ENCODE measurements around the gene GPR35. TPM values are rescaled to one million over a fixed set of nuclear protein-coding genes. Genes with fewer than 3 reads are reported as not detected.

Gene GPR35
- total RNA-seq, 1 donor from 2014 or later = 0.82 TPM

DNA sequence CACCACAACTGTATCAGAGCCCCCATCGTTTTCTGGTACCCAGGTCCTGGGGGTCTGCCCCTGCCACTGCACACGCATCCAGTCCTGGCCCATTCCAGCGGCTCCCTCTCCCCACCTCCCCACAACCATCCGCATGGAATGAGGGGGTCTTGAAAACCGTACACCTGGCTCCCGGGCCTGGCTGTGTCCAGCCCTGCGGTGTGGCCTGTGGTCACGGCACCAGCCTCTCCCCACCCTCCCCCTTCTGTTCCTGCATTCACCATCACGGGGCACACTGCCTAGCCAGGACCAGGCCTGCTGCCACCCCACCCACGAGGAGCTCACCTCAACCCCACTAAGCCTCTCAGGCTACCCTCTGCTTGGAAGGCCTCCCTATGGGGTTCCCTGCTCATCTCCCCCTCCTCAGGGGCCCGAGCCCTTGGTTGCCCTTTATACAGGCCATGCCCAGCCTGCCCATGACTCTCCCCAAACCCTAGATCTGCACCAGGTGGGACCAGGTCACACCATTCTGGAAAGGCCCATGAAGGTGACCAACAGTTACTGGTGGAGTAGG, 11.4 kb downstream of the GPR35 start:
- H3K9ac ChIP-seq (ENCODE audit: low read length) = no peak overlapping the region
- no peak for DNase-seq (ENCODE audit: low read depth)
- no peaks in the 10 kb centered on the region for H3K79me2 ChIP-seq (ENCODE audit: insufficient read depth, low read length)

GRCh38 chr2:240637116-240637900, 12.0 kb downstream of the GPR35 start:
- H3K4me3 Mint-ChIP-seq (ENCODE audit: unreplicated experiment) = no peak overlapping the region
- H3K27me3 ChIP-seq (ENCODE audit: insufficient read depth, low read length) = peaks cover 6% of the 10 kb centered on the region
- peaks cover 3% of the 10 kb centered on the region for H3K36me3 Mint-ChIP-seq (ENCODE audit: low read depth, unreplicated experiment)
- no peak overlapping the region for H3K9ac ChIP-seq (ENCODE audit: low read length)
- H3K27me3 Mint-ChIP-seq (ENCODE audit: low read depth, unreplicated experiment) = peaks cover 42% of the 10 kb centered on the region
- H3K4me1 Mint-ChIP-seq (ENCODE audit: low read depth, unreplicated experiment) = no peaks in the 10 kb centered on the region
- TF ChIP-seq, protein P1, sequence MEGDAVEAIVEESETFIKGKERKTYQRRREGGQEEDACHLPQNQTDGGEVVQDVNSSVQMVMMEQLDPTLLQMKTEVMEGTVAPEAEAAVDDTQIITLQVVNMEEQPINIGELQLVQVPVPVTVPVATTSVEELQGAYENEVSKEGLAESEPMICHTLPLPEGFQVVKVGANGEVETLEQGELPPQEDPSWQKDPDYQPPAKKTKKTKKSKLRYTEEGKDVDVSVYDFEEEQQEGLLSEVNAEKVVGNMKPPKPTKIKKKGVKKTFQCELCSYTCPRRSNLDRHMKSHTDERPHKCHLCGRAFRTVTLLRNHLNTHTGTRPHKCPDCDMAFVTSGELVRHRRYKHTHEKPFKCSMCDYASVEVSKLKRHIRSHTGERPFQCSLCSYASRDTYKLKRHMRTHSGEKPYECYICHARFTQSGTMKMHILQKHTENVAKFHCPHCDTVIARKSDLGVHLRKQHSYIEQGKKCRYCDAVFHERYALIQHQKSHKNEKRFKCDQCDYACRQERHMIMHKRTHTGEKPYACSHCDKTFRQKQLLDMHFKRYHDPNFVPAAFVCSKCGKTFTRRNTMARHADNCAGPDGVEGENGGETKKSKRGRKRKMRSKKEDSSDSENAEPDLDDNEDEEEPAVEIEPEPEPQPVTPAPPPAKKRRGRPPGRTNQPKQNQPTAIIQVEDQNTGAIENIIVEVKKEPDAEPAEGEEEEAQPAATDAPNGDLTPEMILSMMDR (IDR thresholded peaks at IDR 0.05; ENCODE audit: insufficient read depth, low read depth, low read length) = no peak
- TF ChIP-seq EZH2 (IDR thresholded peaks at IDR 0.05; ENCODE audit: insufficient read depth, low read length) = no peak
- H3K27ac ChIP-seq (ENCODE audit: low read depth, low read length) = no peak overlapping the region
- no peaks in the 10 kb centered on the region for H3K4me1 ChIP-seq (ENCODE audit: insufficient read depth, low read length)
- no peak overlapping the region for H3K4me2 ChIP-seq (ENCODE audit: low read length)
- DNase-seq (ENCODE audit: low read depth) (no peak), FAIRE-seq (no peak)
- no peak overlapping the region for H3K4me3 ChIP-seq (ENCODE audit: insufficient read depth, low read depth, low read length)
- H3K36me3 ChIP-seq (ENCODE audit: insufficient read depth, low read length) = no peaks in the 10 kb centered on the region
- H3K9me3 Mint-ChIP-seq (ENCODE audit: unreplicated experiment) = peaks cover 26% of the 10 kb centered on the region
- no peaks in the 10 kb centered on the region for H4K20me1 ChIP-seq (ENCODE audit: insufficient read depth, low read length)
- no peak overlapping the region for H3K27ac Mint-ChIP-seq (ENCODE audit: unreplicated experiment)
- H3K9me3 ChIP-seq (ENCODE audit: insufficient read depth, low read depth, low read length) = peaks cover 10% of the 10 kb centered on the region
- no peak overlapping the region for H2AFZ ChIP-seq (ENCODE audit: low read depth, low read length)
- H3K79me2 ChIP-seq (ENCODE audit: insufficient read depth, low read length) = no peaks in the 10 kb centered on the region

More for the DNA sequence above, 11.4 kb downstream of the GPR35 start:
- Histone ChIP-seq H3K4me1 (ENCODE audit: insufficient read depth, low read length) (no peaks in the 10 kb centered on the region), H3K4me3 (ENCODE audit: insufficient read depth, low read depth, low read length) (no peak overlapping the region), H3K36me3 (ENCODE audit: insufficient read depth, low read length) (no peaks in the 10 kb centered on the region), H2AFZ (ENCODE audit: low read depth, low read length) (no peak overlapping the region), H3K9me3 (ENCODE audit: insufficient read depth, low read depth, low read length) (peaks cover 13% of the 10 kb centered on the region), H4K20me1 (ENCODE audit: insufficient read depth, low read length) (no peaks in the 10 kb centered on the region), H3K4me2 (ENCODE audit: low read length) (no peak overlapping the region), H3K27ac (ENCODE audit: low read depth, low read length) (no peak overlapping the region), H3K27me3 (ENCODE audit: insufficient read depth, low read length) (peaks cover 6% of the 10 kb centered on the region)
- no peaks in the 10 kb centered on the region for H3K4me1 Mint-ChIP-seq (ENCODE audit: low read depth, unreplicated experiment)
- peaks cover 3% of the 10 kb centered on the region for H3K36me3 Mint-ChIP-seq (ENCODE audit: low read depth, unreplicated experiment)
- H3K27me3 Mint-ChIP-seq (ENCODE audit: low read depth, unreplicated experiment) = peaks cover 42% of the 10 kb centered on the region
- TF ChIP-seq, protein P1 (IDR thresholded peaks at IDR 0.05; ENCODE audit: insufficient read depth, low read depth, low read length) = no peak
- no peak for TF ChIP-seq EZH2 (IDR thresholded peaks at IDR 0.05; ENCODE audit: insufficient read depth, low read length)
- H3K4me3 Mint-ChIP-seq (ENCODE audit: unreplicated experiment) = no peak overlapping the region
- no peak for FAIRE-seq
- H3K27ac Mint-ChIP-seq (ENCODE audit: unreplicated experiment) = no peak overlapping the region
- H3K9me3 Mint-ChIP-seq (ENCODE audit: unreplicated experiment) = peaks cover 28% of the 10 kb centered on the region

GRCh38 chr2:240637901-240638345, 12.6 kb downstream of the GPR35 start:
- no peak for TF ChIP-seq EZH2 (IDR thresholded peaks at IDR 0.05; ENCODE audit: insufficient read depth, low read length)
- TF ChIP-seq, protein P1 (IDR thresholded peaks at IDR 0.05; ENCODE audit: insufficient read depth, low read depth, low read length) = no peak
- Mint-ChIP-seq H3K4me3 (ENCODE audit: unreplicated experiment) (no peak overlapping the region), H3K27ac (ENCODE audit: unreplicated experiment) (no peak overlapping the region), H3K36me3 (ENCODE audit: low read depth, unreplicated experiment) (peaks cover 3% of the 10 kb centered on the region), H3K4me1 (ENCODE audit: low read depth, unreplicated experiment) (no peaks in the 10 kb centered on the region), H3K9me3 (ENCODE audit: unreplicated experiment) (peaks cover 25% of the 10 kb centered on the region), H3K27me3 (ENCODE audit: low read depth, unreplicated experiment) (peaks cover 41% of the 10 kb centered on the region)
- Histone ChIP-seq H3K4me1 (ENCODE audit: insufficient read depth, low read length) (no peaks in the 10 kb centered on the region), H3K9ac (ENCODE audit: low read length) (no peak overlapping the region), H3K9me3 (ENCODE audit: insufficient read depth, low read depth, low read length) (peaks cover 7% of the 10 kb centered on the region), H3K4me2 (ENCODE audit: low read length) (no peak overlapping the region), H3K4me3 (ENCODE audit: insufficient read depth, low read depth, low read length) (no peak overlapping the region), H3K27me3 (ENCODE audit: insufficient read depth, low read length) (peaks cover 6% of the 10 kb centered on the region), H2AFZ (ENCODE audit: low read depth, low read length) (no peak overlapping the region), H3K36me3 (ENCODE audit: insufficient read depth, low read length) (no peaks in the 10 kb centered on the region), H3K27ac (ENCODE audit: low read depth, low read length) (no peak overlapping the region), H4K20me1 (ENCODE audit: insufficient read depth, low read length) (no peaks in the 10 kb centered on the region), H3K79me2 (ENCODE audit: insufficient read depth, low read length) (no peaks in the 10 kb centered on the region)
- FAIRE-seq (no peak), DNase-seq (ENCODE audit: low read depth) (no peak)
